ENCODE measurements around the gene HTT.

DNA sequence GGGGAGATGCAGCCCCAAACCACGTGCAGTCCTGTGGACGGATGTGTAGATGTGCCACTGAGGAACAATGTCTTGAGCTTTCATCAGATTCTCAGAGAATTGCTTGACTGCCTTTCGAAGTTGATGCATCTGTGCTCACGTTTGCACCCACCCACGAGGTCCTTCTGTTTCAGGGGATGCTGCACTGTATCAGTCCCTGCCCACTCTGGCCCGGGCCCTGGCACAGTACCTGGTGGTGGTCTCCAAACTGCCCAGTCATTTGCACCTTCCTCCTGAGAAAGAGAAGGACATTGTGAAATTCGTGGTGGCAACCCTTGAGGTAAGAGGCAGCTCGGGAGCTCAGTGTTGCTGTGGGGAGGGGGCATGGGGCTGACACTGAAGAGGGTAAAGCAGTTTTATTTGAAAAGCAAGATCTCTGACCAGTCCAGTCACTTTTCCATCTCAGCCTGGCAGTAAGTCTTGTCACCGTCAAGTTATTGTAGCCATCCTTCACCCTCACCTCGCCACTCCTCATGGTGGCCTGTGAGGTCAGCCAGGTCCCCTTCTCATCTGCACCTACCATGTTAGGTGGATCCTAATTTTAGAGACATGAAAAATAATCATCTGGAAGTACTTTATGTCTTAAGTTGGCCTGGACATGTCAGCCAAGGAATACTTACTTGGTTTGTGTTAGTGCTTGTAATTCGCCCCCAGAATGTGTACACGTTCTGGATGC lies 138.1 kb downstream of the HTT start:
- no peak for TF ChIP-seq EZH2 (IDR thresholded peaks at IDR 0.05)
- TF ChIP-seq POLR2AphosphoS5 (IDR thresholded peaks at IDR 0.05; ENCODE audit: borderline replicate concordance, low read depth, low read length): no peak
- no peak for TF ChIP-seq FOXP2 (optimal IDR thresholded peaks at IDR 0.05; ENCODE audit: control extremely low read depth, extremely low read length, insufficient read depth)
